Measurements from ENCODE around the gene ADM2.
"Not testable (repeated sequence)": the region's sequence is repeated elsewhere in the genome, so short reads cannot be mapped to it uniquely, and the experiment has no call there.

ADM2 gene

DNA sequence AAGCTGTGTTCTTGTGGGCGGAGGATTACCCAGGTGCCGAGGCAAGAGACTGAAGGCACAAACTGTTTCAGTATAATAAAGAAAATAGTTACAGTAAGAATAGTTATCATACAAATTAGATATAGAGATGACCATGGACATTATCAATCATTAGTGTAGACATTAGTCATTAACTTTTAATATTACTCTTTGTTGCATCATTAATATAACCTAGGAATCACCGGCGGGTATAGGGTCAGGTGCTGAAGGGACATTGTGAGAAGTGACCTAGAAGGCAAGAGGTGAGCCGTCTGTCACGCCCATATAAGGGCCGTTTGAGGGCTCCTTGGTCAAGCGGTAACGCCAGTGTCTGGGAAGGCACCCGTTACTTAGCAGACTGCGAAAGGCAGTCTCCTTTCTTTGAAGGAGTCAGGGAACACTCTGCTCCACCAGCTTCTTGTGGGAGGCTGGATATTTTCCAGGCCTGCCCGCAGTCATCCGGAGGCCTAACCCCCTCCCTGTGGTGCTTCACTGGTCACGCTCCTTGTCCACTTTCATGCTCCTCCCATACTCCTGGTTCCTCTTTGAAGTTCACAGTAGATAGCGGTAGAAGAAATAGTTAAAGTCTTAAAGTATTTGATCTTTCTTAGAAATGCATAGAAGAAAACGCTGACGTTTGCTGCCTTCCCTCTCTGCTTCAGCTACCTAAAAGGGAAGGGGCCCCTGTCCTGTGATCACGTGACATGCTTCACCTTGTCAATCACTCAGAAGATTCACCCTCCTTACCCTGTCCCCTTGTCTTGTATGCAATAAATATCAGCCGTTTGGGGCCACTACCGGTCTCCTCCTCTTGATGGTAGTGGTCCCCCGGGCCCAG is 52.7 kb downstream of the ADM2 start:
- peaks cover 56% of the 10 kb centered on the region for H3K27me3 ChIP-seq (ENCODE audit: insufficient read depth, low read length)
- H3K27ac ChIP-seq (ENCODE audit: low read length); H3K9me3 ChIP-seq (ENCODE audit: insufficient read depth, low read depth, low read length); H3K4me3 ChIP-seq (ENCODE audit: low read length); H3K4me1 ChIP-seq (ENCODE audit: insufficient read depth, low read length); H3K9ac ChIP-seq (ENCODE audit: low read depth, low read length); H3K36me3 ChIP-seq (ENCODE audit: insufficient read depth, low read depth, low read length): not testable (repeated sequence)

DNA sequence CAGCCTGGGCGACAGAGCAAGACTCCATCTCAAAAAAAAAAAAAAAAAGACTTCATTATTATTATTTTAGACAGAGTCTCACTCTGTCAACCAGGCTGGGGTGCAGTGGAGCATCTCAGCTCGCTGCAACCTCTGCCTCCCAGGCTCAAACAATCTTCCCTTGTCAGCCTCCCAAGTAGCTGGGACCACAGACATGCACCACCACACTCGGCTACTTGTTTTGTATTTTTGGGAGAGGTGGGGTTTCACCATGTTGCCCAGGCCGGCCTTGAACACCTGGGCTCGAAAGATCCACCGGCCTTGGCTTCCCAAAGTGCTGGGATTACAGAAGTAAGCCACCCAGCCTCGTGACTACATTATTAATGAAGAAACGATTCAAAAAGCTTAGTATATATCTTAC is 53.8 kb downstream of the ADM2 start:
- Histone ChIP-seq H3K4me1 (ENCODE audit: insufficient read depth, low read length) (no peaks in the 10 kb centered on the region; the same call in 1 of the 2 replicates), H3K9ac (ENCODE audit: low read depth, low read length) (no peak overlapping the region), H3K27me3 (ENCODE audit: insufficient read depth, low read length) (peaks cover 46% of the 10 kb centered on the region), H3K27ac (ENCODE audit: low read length) (no peak overlapping the region), H3K9me3 (ENCODE audit: insufficient read depth, low read depth, low read length) (no peaks in the 10 kb centered on the region), H3K4me3 (ENCODE audit: low read length) (no peak overlapping the region), H3K36me3 (ENCODE audit: insufficient read depth, low read depth, low read length) (no peaks in the 10 kb centered on the region)

Data from iPS-20b (cell line).